Lower lobe of right lung (tissue), 2 donors: ENCODE data around the gene MRPL33. TPM values are rescaled to one million over a fixed set of nuclear protein-coding genes. Genes with fewer than 3 reads are reported as not detected.

Experiments used
- ATAC-seq, 2 donors: fragments of 200-7000 bp; cut with Tn5 transposase; one replicate each; pipeline ENCODE4 v1.9.1; 2020 to 2022; ENCODE audit warnings: mild to moderate bottlenecking in 2 of 2, moderate library complexity in 2 of 2
- DNase-seq: peaks from one replicate; pipeline ENCODE4 v3.0.0-alpha.2; 2020
- H3K27ac ChIP-seq: fragments of 200-600 bp; one replicate; pipeline ENCODE4 v1.8.0; 2022
- H3K27me3 ChIP-seq: fragments of 200-600 bp; one replicate; pipeline ENCODE4 v1.8.0; 2022; ENCODE audit warnings: low read depth
- H3K36me3 ChIP-seq: fragments of 200-600 bp; one replicate; pipeline ENCODE4 v1.8.0; 2022; ENCODE audit warnings: mild to moderate bottlenecking
- H3K4me1 ChIP-seq: fragments of 200-600 bp; one replicate; pipeline ENCODE4 v1.8.0; 2022
- H3K4me3 ChIP-seq: fragments of 200-600 bp; one replicate; pipeline ENCODE4 v1.8.0; 2022; ENCODE audit warnings: mild to moderate bottlenecking
- H3K9me3 ChIP-seq: fragments of 200-600 bp; one replicate; pipeline ENCODE4 v1.8.0; 2022
- CTCF ChIP-seq: fragments of 200-600 bp; IDR thresholded peaks from one replicate; pipeline ENCODE4 v1.8.0; 2022; ENCODE audit warnings: antibody characterized with exemption, mild to moderate bottlenecking
- intact Hi-C: fragments of 100-400 bp; cut with DNase I; formaldehyde crosslinking; loops from one replicate; pipeline ENCODE4 v1.11.0; 2022
- total RNA-seq: library from RNA; stranded (reverse); fragmentation: NEBNext Ultra II Directional; extraction: Animal tissue kit (Norgen Biotek cat#: 25700); gene quantifications from one replicate; pipeline ENCODE4 v1.2.1, GENCODE V29; 2021
- donor health status: DM: no; HTN: yes; CAD: no; lungs with severe emphysema.

MRPL33 gene
- total RNA-seq, 1 donor from 2014 or later = 93.3 TPM

DNA sequence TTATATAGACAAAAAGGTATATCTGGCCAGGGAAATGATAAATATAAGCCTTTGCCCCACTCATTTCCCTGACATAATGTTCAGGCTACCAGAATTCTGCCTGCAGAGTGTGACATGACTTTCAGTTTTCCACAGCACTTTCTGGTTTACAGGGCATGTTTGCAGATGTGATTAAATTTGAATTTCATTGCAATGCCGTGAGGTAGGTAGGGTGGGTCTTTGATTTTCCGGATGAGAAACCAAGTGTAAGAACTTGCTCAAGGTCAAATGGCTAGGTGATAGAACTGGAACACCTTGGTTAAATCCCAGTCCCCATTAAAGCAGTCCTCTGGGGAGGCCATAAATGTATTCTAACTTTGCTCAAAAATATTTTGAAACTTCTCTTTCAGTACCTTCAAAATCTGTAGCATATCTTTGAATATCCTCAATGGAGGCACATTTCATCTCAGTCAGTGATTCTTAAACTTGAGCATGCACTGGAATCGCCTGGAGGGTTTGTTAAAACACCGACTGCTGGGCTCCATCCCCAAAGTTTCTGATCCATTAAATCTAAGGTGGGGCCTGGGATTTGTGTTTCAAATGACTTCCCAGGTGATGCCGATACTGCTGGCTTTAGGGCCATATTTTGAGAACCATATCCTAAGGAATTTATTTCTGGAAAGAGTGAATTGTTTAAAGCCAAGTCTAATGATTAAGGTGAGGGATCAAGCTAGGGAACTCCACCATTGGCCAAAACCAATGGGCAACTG, 35.0 kb downstream of the MRPL33 start:
- Histone ChIP-seq H3K27ac (no peak overlapping the region), H3K4me1 (peaks cover 11% of the 10 kb centered on the region), H3K9me3 (no peaks in the 10 kb centered on the region), H3K4me3 (no peak overlapping the region), H3K27me3 (no peaks in the 10 kb centered on the region), H3K36me3 (no peaks in the 10 kb centered on the region)
- no peak for ATAC-seq
- TF ChIP-seq CTCF = no peak
- intact Hi-C loops = no loop called here
- no peak for DNase-seq

- Histone ChIP-seq H3K4me1 (peaks cover 11% of the 10 kb centered on the region), H3K4me3 (no peak overlapping the region), H3K27me3 (no peaks in the 10 kb centered on the region), H3K36me3 (no peaks in the 10 kb centered on the region), H3K9me3 (no peaks in the 10 kb centered on the region), H3K27ac (no peak overlapping the region)
- intact Hi-C loops = no loop called here
- DNase-seq (peak; percentile 49), ATAC-seq (peak; percentile 65 to 78)
- peak; percentile 53 for TF ChIP-seq CTCF
Observed at GRCh38 chr2:27807476-27807875, 36.0 kb downstream of the MRPL33 start.

DNA sequence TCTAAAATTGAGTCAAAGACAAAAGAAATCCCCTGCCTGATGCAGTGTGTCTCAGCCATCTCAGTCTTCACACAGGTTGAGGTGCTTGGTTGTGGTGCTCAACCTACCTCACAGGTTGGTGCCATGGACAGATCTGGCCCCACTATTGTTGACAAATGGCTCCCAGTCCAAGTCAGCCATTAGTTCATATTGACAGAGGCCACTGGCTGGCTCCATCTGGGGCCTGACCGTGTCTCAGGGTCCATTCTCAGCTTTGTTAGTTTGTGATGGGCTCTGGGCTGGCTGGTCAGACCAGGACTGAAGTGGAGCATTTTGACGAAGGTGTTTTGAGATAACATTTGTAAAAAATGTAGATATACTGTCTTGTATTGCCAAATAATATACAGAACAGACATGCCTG, 36.9 kb downstream of the MRPL33 start:
- Histone ChIP-seq H3K27me3 (no peaks in the 10 kb centered on the region), H3K4me3 (no peak overlapping the region), H3K9me3 (no peaks in the 10 kb centered on the region), H3K27ac (no peak overlapping the region), H3K4me1 (peaks cover 11% of the 10 kb centered on the region), H3K36me3 (no peaks in the 10 kb centered on the region)
- ATAC-seq (no peak), DNase-seq (no peak)
- intact Hi-C loops = no loop called here
- TF ChIP-seq CTCF = no peak

DNA sequence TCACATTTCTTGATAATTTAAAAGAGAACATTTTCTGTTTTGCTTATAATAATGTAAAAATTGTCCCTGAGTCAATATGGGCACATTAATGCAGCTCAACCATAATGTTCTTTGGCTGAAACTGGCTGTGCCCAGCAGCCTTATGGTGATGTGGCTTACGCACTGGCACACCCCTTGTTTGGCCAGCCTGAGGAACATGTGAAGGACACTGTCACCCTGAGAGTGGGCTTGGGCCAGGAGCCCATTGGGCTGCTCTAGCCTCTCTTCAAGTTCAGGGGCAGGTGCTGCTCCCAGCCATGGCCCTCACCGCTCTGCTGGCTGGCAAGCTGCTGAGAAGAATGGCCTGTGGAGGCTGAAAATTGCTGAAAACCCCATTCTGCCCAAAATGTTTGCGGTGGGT, 37.5 kb downstream of the MRPL33 start:
- no peak for TF ChIP-seq CTCF
- ATAC-seq (no peak), DNase-seq (no peak)
- Histone ChIP-seq H3K9me3 (no peaks in the 10 kb centered on the region), H3K27me3 (no peaks in the 10 kb centered on the region), H3K27ac (no peak overlapping the region), H3K4me3 (no peak overlapping the region), H3K36me3 (no peaks in the 10 kb centered on the region), H3K4me1 (peaks cover 11% of the 10 kb centered on the region)
- intact Hi-C loops = no loop called here

GRCh38 chr2:27809761-27810241, 38.3 kb downstream of the MRPL33 start:
- no peak for TF ChIP-seq CTCF
- intact Hi-C loops = no loop called here
- peak; percentile 50 for ATAC-seq

More at GRCh38 chr2:27809761-27810241, 38.3 kb downstream of the MRPL33 start:
- Histone ChIP-seq H3K4me1 (peaks cover 11% of the 10 kb centered on the region), H3K27ac (no peak overlapping the region), H3K4me3 (no peak overlapping the region), H3K27me3 (no peaks in the 10 kb centered on the region), H3K9me3 (no peaks in the 10 kb centered on the region), H3K36me3 (no peaks in the 10 kb centered on the region)
- DNase-seq = no peak
